GM03348 (cell line): ENCODE results near the gene PITPNC1.
"Not testable (repeated sequence)": the region's sequence is repeated elsewhere in the genome, so short reads cannot be mapped to it uniquely, and the experiment has no call there.

ENCODE experiments used
- DNase-seq: peaks from one replicate; pipeline ENCODE4 v3.0.0; 2012; ENCODE audit warnings: low spot score

Gene PITPNC1

DNA sequence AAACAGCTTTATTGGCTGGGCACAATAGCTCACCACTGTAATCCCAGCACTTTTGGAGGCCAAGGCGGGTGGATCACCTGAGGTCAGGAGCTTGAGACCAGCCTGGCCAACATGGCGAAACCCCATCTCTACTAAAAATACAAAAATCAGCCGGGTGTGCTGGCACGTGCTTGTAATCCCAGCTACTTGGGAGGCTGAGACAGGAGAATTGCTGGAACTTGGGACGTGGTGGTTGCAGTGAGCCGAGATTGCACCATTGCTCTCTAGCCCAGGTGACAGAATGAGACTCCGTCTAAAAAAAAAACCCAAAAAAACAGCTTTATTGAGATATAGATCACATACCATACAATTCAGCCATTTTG, 274.1 kb downstream of the PITPNC1 start:
- DNase-seq: not testable (repeated sequence)

GRCh38 chr17:67652433-67652832, 275.4 kb downstream of the PITPNC1 start:
- DNase-seq: no peak

- no peak for DNase-seq
Observed at GRCh38 chr17:67655478-67656148, 278.5 kb downstream of the PITPNC1 start.

GRCh38 chr17:67656494-67657203, 279.6 kb downstream of the PITPNC1 start:
- DNase-seq: no peak

GRCh38 chr17:67657596-67657995, 280.5 kb downstream of the PITPNC1 start:
- DNase-seq: no peak

GRCh38 chr17:67658265-67658664, 281.2 kb downstream of the PITPNC1 start:
- no peak for DNase-seq

DNA sequence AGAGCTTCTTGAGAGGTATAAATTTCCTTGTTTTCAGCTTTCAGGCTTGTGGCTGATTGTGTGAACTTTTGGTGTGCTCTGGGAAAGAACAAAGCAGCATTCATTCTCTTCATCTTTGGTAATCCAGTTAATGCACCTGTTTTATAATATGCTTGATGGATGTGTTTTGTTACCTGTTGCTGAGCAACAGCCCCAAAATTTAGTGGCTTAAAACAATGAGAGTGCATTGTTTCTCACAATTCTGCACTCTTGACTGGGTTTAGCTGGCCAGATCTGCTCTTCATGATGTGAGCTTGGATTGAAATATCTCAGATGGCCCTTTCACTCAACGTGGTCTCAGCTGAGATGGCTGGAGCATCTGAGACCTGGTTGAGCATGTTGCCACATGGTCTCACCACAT, 281.9 kb downstream of the PITPNC1 start:
- DNase-seq: no peak

DNA sequence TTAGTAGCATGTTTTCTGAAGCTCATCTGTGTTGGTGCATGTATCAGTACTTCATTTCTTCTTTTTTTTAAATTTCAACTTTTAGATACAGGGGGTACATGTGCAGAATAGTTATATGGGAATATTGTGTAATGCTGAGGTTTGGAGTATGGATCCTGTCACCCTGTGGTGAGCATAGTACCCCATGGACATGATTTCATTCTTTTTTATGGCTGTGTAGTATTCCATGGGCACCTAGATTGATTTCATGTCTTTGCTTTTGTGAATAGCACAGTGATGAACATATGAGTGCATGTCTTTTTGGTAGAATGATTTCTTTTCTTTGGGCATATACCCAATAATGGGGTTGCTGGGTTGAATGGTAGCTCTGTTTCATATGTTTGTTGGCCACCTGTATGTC, 285.6 kb downstream of the PITPNC1 start:
- DNase-seq: no peak

GRCh38 chr17:67663457-67663856, 286.4 kb downstream of the PITPNC1 start:
- DNase-seq: no peak

DNA sequence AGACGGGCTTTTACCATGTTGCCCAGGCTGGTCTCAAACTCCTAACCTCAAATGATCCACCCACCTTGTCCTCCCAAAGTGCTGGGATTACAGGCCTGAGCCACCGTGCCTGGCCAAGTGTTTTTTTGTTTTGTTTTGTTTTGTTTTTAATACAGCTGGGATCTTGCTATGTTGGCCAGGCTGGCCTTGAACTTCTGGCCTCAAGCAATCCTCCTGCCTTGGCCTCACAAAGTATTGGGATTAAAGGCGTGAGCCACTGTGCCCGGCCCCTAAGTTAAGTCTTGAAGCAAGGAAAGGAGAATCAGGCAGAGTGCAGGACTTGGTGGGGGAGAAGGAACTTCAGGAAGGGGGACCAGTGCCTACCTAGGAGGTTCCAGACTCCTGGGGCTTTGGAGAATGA, 288.9 kb downstream of the PITPNC1 start:
- no peak for DNase-seq

DNA sequence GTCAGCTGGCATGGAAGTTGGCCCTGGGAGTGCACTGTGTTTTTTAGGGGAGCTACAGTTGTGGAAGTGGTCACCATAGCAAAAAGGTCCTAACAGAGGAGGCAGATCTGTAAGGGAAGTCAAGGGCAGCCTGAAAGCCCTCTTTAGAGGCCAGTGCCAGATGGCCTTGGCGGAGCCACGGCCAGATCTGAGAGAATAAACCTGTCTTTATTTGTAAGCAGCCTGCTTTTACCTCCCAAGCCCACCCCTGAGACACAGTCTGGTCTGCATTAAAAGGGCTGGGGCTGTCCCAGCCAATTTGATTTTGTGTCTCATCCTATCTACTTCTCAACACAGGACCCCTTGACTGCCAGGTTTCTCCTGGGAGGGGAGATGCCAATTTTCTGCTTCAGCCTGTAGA, 289.6 kb downstream of the PITPNC1 start:
- DNase-seq: no peak

GRCh38 chr17:67671493-67671892, 294.4 kb downstream of the PITPNC1 start:
- no peak for DNase-seq

- no peak for DNase-seq
Observed at GRCh38 chr17:67672592-67673335, 295.7 kb downstream of the PITPNC1 start.

DNA sequence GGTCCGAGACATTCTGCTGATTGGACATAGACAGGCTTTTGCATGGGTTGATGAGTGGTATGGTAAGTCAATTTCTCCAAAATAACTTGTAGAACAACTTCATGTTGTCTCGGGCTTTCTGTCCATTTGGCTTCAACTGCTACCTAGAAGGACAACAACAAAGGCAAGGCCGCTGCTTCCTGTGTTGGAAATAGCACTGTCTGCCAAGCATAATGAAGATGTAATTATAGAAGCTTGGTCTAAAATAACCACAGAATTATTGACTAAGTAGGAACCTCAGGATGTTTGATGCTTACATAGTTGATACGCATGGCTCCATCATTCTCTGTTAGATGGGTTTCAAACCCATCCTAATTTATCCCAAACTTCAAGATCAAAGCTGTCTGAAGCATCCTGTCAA, 298.4 kb downstream of the PITPNC1 start:
- no peak for DNase-seq

GRCh38 chr17:67676305-67676704, 299.2 kb downstream of the PITPNC1 start:
- DNase-seq: no peak

GRCh38 chr17:67678414-67678813, 301.3 kb downstream of the PITPNC1 start:
- no peak for DNase-seq

- DNase-seq: no peak
Observed at GRCh38 chr17:67679225-67679624, 302.1 kb downstream of the PITPNC1 start.

GRCh38 chr17:67679721-67680120, 302.6 kb downstream of the PITPNC1 start:
- DNase-seq: no peak

GRCh38 chr17:67680445-67681224, 303.6 kb downstream of the PITPNC1 start:
- DNase-seq: no peak

- no peak for DNase-seq
Observed at GRCh38 chr17:67682196-67682595, 305.1 kb downstream of the PITPNC1 start.

- DNase-seq: no peak
Observed at GRCh38 chr17:67685351-67685750, 308.3 kb downstream of the PITPNC1 start.

- no peak for DNase-seq
Observed at GRCh38 chr17:67686241-67686640, 309.2 kb downstream of the PITPNC1 start.
